ENCODE results near the gene KRTAP10-1.

Gene KRTAP10-1

DNA sequence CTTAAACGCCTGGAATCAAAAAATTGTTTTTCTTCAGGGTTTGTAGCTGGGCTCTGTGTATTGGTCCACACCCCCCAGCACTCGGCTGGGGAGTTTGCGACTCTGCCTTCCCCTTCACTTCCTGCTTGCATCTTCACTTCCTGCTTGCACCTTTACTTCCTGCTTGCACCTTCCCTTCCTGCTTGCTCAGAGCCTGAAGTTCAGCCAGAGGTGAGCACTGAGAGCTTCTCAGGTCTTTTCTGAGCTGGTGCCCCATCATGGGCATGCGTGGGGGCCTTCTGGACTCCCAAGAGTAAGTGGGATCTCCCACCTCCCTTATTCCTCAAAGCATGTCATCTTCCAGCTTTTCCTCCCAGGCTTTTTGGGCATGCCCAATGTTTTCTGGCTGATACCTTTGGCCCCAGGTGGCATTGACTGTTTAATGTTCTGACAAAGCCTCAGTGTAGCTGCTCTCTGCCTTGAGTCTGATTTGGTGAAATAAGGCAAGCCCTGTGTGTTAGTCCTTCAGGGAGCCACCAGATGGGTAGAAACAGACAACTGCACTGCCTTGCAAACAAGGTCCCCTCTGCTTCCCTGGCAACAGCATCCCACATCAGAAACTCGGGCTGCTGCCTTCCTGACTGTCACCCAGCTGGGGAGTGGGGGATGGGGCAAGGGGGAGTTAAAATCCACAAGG is 7.8 kb upstream of the KRTAP10-1 start:
- DNase-seq = no peak

DNA sequence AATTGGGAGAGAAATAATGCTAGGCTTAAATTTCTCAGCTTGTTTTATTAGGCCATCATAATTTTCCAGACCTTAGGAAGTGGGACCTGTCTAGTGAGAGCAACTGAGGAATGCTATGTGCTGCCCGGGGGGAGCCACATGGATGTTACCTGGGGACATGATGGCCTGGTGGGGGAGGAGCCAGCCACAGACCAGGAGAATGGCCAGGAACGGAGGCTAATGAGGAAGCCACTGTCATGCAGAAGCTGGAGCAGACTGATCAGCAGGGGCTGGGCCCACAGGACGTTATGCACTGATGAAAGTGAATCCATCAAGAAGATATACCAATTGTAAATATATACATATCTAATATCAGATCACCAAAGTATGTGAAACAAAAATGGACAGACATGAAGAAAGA is 4.6 kb upstream of the KRTAP10-1 start:
- no peak for DNase-seq

DNA sequence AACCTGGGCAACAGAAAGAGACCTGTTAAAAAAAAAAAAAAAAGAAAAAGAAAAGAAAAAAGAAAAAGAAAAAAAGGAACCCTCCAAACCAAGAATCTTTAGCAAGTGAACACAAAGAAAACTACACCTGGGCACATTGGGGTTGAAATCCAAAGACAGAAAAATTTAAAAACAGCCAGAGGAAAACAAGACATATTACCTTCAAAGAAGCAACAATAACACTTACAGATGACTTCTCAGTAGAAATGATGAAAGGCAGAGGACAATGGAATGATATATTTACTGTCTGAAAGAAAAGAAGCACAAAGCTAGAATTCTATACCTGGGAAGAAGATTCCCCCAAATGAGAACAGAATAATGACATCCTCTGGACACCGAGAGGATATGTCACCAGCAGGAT is 2.7 kb upstream of the KRTAP10-1 start:
- no peak for DNase-seq

DNA sequence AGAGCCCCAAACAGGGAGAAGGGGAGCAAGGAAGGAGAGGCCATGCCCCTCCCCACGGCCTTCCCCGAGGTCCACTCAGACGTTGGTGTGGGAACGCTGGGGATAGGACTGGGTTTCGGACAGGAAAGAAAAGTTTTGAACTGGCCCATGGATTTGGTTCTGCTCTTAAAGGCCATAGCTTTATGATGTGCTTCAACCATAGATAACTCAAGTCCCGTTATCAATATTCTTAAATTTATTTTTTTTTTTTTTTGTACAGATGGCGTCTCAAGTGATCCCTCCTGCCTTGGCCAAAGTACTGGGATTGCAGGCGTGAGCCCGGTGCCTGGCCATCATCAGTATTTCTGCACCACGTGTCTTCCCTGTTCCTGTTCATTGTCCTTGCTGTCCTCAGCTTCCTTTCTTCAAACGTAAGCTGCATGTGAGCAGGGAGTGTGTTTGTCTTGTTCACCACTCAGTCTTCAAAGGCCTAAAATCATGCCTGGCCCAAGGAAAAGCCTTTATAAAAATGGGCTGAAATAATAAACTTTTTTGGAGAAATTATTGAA is 820 bp upstream of the KRTAP10-1 start:
- DNase-seq = no peak

DNA sequence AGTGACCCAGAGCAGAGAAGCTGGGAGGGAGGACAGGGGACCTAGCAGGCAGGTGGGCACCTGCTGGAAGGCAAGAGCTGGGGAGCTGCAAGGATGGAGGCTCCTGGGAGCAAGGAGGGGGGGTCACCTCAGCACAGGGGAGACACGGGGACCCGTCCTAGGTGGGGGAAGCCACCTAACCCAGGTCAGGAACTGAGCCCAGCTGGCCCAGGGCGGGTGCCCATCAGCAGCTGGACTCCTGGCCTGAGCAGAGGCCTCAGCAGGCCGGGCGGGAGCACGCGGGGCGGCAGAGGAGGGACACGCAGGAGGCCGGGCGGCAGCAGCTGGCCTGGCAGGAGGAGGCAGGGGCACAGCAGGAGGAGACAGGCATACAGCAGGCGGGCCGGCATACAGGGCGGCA is 949 bp downstream of the KRTAP10-1 start:
- DNase-seq = no peak

DNA sequence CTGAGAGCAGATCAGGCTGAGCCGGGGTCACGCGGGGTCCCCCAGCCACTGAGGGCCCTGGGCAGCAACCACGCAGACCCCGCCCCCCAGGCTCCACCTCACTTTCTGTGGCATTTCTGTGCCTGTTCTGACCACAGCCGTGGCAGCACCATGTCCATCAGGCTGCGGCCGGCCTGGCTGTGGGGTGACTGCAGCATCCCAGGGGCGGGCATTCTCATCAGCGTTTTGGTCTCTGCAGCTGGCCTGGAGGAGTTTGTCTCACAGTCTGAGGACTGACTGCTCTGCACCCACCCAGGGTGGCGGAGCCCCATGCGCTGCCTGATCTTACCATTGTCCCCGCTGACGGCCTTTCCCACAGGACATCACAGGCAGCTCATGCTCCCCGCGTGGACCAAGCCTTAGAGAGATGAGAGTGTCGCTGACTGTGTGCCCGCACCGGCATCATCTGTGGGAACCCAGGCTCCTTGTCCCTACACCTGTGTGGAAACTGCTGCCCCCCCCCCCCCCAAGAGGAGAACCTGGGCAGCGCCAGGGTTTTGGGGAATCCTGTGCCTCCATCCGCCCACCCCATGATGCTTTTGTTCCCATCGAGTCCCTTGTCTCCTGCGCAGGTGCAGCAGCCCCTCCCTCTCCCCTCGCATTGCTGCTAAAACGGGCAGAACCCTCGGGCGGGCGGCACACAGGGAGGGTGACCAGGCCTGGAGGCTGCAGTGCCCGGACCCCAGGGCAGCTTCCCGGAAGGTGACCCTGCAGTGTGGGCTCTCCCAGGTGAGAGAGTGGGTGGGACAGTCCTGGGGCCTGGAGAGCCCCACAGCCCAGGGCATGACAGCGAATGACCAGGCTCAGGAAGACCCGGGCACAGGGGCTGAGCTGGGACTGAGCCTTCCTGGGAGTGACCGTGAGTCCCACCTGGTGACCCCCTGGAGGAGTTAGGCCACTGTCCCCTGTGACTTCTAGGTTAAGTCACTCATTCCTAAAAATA is 1.8 kb downstream of the KRTAP10-1 start:
- no peak for DNase-seq

DNA sequence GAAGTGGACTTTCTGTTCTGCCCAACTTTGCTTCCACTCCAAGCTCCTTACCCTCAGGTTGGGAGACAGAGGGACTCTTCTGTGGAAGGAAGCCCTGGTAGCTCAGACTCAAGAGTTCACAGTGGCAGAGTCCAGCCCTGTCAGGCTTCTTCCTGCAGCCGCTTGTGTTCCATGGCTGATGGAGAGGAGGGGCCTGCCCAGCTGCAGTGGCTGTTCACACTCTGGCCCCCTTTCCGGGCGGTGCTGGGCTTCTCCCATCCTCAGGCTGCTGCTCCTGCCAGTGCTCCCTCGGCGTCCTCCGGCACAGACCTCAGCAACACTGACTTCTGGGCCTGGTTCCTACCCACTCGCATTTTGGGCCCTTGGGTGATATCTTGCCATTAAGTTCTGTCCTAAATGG is 4.0 kb downstream of the KRTAP10-1 start:
- no peak for DNase-seq

DNA sequence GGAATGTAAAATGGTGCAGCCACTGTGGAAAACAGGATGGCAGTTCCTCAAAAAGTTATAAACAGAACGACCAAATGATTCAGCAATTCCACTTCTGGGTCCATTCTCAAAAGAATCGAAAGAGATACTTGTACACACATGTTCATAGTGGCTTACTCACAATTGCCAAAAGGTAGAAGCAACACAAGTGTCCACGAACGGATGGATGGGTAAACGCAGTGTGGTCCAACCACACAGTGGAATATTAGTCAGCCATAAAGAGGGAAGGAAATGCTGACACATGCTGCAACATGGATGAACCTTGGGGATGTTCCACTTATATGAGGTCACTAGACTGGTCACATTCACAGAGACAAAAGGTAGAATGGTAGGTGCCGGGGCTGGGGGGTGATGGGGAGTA is 5.3 kb downstream of the KRTAP10-1 start:
- DNase-seq = no peak

DNA sequence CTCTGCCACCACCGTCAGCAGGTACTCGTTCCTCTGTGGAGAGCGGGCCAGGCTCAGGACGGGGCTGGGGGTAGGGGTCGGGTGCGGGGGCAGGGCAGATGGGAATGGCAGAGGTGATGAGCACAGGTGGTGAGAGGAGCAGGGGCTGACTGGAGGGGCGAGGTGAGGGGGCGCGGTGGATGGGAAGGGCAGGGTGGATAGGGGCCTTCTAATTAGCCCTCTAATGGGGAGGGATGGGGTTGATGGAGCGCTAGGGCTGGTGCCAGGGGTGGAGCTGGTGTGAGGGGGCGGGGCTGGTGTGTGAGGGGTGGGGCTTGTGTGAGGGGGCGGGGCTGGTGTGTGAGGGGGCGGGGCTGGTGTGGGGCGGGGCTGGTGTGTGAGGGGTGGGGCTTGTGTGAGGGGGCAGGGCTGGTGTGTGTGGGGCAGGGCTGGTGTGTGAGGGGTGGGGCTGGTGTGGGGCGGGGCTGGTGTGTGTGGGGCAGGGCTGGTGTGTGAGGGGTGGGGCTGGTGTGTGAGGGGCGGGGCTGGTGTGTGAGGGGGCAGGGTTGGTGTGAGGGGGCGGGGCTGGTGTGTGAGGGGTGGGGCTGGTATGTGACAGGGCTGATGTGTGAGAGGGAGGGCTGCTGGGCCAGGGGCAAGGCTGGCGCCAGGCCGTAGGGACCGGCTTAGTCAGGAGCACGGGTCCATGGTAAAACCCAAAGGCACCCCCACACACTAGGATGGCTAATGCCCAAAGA is 5.9 kb downstream of the KRTAP10-1 start:
- DNase-seq = no peak

DNA sequence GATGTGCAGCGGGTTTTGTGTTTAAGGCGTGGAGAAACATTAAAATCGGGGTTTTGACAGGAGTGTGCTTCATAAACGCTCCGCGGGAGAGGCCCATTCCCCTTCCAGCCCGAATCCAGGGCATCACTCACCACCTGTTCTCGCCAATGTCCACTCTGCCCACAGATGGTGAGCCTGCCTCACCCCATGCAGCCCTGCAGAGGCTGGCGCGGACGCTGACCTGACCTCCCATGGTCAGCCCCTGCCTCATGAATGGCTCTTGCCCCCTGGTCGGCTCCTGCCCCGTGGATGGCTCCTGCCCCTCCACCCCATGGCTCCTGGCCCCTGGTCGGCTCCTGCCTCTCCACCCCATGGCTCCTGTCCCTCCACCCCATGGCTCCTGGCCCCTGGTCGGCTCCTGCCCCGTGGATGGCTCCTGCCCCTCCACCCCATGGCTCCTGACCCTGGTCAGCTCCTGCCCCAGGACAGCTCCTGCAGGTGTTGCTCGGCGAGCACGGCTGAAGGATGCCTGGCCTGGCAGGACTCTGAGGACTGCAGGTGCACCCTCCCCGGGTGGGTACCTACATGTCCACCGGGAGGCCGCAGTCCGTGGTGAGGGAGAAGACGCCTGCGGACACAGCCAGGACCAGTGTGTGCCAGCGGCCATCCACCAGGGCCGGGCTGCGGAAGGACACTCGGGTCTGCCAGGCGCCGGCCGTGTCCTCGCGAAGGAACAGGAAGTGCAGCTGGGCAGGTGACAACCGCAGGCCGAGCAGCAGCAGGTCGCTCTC is 6.7 kb downstream of the KRTAP10-1 start:
- no peak for DNase-seq

DNA sequence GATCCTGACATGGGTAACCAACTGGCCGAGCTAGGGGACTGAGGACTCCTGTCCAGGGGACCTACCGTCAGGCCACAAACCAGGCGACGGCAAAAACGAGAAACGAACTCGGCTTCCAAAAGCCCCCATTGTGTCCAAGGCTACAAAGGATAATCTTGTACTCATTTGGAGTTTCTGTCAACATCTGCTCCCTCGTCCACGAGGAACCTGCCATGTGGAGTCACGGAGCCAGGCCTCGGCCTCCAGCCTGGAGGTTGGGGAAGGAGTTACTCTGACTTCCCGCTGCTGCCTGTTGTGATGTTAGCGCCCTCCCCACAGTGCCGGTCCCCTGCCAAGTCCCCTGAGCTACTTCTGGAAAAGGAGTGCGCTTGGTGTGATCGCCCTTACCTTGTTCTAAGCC is 7.3 kb downstream of the KRTAP10-1 start:
- DNase-seq = no peak

DNA sequence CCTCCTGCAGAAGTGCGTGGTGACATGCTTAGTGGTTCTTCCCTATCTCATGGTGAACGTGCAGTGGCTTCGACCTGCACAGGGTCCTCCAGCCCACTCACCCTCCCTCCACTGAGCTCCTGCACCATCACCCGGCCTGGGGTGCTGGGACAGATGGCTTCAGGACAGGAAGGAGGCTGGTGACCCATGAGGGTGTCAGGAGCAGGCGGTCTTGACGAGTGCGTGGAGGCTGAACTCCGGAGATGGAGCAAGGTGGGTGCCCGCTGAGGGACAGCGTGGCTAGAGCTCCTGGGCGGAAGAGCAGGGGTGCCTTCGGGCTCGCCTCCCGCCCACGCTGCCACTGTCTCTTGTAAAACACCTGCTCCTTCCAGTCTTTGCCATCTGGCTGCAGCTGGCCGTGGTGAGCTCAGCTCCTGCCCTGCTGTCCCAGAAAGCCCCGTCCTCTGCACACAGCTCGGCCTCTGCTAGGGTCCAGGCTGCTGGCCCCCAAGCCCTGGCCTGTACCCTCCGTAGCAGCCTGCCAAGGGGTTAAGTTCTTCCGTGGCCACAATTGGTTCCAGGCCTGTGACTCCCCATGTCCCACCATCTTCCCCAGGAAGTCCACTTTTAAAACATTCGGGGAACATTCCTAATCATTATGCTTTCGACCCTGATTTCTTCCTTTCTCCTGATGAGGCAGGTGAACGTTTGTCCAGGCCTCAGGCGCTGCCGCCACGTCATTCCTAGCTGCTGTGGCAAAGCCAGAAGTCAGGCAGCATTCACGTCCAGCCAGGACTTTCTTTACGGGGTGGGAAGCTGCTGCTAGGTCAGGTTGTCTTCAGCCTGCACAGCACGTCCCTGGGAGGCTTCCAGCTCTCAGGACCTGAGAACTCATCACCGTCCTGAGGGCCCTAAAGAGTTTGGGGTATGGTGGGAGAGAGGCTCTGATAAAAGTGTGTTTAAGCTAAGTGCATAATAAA is 8.1 kb downstream of the KRTAP10-1 start:
- no peak for DNase-seq

DNA sequence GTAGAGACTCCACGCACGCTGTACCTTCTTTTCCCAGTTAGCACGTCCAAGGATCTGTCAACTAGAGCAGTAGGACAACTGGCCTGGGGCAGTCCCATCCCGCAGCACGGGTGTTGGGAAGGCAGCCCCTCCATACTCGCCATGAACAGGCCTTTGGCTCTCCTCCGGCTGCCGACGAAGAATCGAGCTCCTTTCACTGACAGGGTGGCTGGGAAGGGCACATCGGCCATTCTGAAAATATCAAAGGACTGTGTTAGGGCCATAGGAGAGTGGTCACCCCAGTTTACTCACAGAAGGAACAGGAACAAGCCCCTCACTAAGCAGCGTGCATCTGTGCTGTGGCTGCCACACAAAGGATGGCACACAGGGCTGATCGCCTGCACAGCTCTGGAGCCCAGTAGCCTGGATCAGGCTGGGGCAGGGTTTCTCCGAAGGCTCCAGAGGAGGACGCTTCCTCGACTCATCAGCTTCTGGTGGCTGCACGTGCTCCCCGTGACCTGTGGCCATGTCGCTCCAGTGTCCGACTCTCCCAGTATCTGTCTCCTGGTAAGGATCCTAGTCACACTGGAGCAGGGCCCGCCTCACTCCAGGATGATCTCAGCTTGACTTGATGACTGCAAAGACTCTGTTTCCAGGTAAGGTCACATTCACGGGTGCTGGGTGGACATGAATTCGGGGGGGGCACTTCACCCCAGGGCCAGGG is 8.9 kb downstream of the KRTAP10-1 start:
- no peak for DNase-seq

DNA sequence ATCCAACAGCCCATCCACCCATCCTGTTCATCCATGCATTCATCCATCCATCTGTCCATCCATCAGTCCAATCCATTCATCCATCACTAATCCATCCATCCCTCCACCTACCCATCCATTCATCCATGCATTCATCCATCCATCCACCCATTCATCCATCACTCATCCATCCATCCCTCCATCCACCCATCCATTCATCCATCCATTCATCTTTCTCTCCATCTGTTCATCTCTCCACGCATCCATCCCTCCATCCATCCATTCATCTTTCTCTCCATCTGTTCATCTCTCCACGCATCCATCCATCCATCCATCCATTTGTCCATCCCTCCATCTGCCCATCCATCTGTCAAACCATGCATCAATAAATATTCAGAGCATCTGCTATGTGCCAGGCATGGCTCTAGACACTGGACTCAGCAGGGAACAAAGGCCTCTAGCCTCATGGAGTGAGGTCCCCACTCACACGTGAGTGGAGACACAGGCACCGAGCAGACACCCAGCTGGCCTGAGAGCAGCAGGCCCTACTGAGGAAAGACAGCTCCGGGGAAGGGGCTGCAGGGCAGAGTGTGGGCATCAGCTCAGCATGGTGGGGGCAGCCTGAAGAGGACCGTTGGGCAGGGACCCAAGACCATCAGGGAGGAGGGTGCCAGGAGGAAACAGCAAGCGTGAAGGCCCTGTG is 9.6 kb downstream of the KRTAP10-1 start:
- DNase-seq = no peak

DNA sequence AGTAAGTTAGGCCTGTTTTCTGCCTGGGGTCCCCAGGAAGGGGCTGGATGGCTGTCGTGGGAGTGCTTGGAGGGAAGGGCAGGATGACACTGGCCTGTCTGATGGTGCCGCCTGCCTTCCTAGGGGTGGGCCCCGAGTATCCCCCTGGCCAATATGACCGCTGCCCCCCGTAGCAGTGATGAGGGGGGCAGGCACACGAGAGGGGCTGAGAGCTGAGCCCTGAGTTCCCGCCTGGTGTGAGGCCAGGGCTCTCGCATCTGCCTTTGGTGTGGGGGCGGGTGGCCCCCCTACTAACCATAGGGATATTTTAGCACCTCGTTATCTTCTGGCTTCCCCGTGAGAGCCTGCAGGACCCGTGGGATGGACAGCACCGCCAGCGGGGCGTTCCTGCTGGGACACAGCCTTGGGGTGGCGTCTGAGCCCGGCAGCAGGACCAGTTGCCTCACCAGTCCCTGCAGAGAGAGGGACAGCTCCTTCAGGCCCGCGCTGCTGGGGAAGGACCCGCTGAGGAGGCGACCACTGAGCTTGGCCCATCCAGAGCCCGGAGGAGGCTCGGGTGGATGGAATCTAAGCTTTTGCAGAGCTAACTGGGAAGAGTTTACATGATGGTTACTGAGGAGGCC is 10.4 kb downstream of the KRTAP10-1 start:
- DNase-seq = no peak

DNA sequence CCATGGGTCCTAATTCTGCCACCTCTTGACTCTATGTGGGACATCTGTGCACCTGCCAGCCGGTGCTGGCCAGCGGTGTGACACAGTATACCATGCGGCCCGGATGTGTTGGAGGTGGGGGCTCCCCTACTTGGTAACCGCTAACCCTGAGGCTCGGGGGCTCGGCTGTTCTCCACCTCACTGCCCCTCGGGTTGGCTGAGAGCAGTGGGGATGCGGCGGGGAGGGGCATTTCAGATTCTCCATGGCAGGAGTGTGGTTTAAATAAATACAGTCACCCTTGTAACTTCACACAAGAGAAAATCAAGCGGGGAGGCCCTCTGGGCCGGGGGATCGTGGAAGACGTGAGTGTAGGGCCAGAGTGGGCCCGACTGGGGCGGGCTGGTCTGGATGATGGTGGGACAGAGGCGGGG is 11.0 kb downstream of the KRTAP10-1 start:
- no peak for DNase-seq

DNA sequence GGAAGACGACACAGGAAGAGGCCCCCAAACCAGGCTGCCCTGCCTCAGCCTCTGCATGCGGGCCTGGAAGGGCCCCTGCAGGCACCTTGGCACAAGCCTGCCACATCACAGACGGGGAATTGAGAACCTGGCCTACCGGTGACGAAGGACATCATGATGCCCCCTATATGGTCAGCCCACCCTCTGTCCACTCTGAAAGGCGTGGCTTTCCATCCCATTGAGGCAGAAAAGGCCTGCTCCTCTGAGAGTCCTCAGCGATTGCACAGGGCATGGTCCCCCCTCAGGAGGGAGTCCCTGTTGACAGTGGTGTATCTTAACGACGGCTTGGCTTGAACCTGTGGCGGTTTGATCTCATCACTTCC is 11.4 kb downstream of the KRTAP10-1 start:
- no peak for DNase-seq

DNA sequence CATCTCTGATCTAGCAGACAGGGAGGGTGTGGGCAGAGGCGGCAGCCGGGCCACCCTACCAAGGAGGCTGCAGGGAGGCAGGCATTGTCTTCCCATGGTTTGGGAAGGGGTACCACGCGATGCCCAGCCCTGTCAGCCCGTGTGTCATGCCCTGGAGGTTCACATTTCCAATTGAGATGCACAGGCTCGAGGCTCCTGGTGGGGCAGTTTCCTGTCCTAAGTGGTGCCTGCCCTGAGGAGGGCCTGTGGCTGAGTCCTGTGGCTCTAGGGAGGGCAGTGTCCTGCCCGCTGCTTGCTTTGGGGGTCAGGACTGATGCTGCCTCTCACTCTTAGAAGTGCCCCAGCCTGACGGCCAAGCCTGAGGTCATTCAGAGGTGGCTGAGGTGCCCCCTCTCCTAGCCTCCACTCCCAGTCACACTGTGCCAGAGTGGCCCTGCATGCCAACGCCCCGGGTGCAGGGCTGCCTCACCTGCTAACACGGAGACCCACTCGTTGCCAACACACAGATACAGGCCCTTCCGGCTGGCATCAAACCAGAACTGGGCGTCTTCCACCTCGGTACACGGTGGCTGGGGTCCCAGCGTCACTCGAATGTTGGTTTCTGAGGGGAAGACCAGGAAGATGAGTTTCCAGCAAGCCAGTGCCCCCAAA is 11.9 kb downstream of the KRTAP10-1 start:
- no peak for DNase-seq
